ENCODE data around the gene AKT1S1.

The AKT1S1 gene

DNA sequence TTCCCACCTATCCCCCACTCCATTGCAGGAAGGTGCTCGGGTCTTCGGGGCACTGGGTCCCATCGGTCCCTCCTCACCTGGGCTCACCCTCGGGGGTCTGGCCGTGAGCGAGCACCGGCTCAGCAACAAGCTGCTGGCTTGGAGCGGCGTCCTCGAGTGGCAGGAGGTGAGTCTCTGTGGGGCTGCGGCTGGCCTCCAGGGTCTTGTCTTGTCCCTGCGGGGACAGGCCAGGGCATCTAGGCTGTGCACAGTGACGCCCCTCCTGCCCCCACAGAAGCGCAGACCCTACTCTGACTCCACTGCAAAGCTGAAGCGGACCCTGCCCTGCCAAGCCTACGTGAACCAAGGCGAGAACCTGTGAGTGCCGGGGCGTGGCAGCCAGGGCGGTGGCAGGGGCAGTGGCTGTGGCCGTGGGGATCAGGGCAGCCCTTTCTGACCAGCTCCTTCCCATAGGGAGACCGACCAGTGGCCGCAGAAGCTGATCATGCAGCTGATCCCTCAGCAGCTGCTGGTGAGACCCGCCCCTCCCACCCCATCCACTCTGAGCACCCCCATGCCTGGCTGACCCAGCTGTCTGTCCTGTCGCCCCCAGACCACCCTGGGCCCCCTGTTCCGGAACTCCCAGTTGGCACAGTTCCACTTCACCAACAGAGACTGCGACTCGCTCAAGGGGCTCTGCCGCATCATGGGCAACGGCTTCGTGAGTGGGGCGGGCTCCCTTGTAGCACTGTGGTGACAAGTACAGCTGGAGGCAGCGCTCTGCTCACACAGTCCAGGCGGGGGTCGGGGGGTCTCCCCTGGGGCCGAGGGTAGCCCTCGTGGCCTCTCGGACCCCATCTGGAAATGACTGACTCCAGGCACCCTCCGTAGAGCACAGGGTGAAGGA, 22.5 kb downstream of the AKT1S1 start:
- no peak for DNase-seq (ENCODE audit: low read depth in 2 of 2)

DNA sequence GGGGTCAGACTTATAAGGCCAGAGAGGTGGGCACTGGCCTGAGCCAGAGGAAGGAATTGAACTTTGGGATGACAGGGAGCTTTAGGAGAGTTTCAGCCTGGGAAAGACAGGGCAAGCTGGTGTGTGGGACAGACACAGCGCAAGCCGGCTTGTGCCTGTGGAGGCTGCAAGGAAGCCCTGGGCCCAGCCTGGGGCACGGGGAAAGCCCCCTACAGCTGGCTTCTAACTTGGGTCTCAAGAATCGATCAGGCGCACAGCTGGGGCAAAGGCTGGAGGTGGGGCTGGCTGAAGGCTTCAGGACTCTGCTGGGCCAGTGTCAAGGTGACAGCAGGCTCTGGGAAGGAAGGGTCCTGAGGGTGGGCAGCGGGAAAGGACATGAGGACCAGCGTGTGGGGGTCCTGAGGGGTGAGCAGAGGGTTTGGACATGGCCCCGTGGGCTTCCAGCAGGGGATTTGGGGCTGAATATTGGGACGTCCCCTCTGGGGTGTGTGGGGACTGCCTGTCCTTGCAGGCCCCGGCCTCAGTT, 23.2 kb downstream of the AKT1S1 start:
- no peak for DNase-seq (ENCODE audit: low read depth in 2 of 2)

DNA sequence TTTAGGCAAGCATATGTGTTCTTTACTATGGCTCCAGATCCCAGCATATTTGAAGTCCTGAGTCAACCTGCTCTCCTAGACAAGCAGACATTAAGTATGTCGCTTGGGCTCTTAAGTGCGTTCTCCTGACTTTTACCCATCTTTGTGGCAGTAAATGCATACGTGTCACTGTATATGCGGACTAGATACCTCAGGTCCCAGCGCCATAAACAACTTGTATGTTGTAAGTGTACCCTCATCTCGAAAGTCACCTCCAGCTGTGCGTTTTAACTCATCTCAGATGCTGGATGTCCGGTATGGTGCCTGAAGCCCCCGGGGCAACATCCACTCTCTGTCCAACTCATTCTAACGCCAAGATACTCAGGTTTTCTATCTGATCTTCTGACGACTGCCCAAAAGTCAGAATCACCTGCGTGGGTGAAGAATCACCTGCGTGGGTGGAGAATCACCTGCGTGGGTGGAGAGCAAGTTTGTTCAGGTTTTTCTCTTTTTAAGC, 24.5 kb downstream of the AKT1S1 start:
- no peak for DNase-seq (ENCODE audit: low read depth in 2 of 2)

DNA sequence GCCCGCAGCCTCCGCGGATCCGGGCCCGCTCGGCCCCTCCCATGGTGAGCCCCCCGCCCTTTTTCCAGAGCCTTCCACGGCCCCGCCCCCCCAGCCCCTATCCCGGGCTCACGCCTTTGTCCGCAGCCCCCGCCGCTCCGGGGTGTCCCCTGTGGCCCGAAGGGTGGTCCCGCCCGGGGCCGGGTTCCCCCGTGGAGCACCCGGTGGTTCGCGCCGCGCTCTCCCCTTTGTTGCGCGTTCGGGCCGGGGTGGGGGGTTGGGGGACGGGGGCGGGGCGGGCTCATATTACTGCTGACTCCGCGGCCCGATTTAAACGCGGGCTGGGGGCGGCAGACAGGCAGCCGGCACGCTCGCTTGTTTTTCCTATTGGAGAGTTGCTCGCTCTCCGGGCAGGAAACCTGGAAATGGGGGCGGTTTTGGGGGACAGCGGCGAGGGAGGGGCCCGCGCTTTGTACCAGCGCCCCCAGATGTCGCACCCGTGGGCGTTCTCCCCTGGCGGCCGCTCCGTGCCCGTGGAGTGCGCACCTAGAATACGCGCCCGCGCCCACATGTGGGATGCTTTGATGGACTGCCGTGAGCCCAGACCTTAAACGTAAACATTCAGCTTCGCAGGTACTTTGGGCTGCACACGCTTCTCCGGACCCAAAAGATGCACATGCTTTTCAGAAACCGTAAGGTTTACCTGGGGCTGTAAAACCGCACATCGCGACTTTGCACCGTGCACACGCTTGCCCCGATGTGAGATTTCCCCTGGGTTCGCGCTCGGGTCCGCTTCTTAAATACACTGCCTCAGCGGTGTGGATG, 25.5 kb downstream of the AKT1S1 start:
- no peak for DNase-seq (ENCODE audit: low read depth in 2 of 2)

DNA sequence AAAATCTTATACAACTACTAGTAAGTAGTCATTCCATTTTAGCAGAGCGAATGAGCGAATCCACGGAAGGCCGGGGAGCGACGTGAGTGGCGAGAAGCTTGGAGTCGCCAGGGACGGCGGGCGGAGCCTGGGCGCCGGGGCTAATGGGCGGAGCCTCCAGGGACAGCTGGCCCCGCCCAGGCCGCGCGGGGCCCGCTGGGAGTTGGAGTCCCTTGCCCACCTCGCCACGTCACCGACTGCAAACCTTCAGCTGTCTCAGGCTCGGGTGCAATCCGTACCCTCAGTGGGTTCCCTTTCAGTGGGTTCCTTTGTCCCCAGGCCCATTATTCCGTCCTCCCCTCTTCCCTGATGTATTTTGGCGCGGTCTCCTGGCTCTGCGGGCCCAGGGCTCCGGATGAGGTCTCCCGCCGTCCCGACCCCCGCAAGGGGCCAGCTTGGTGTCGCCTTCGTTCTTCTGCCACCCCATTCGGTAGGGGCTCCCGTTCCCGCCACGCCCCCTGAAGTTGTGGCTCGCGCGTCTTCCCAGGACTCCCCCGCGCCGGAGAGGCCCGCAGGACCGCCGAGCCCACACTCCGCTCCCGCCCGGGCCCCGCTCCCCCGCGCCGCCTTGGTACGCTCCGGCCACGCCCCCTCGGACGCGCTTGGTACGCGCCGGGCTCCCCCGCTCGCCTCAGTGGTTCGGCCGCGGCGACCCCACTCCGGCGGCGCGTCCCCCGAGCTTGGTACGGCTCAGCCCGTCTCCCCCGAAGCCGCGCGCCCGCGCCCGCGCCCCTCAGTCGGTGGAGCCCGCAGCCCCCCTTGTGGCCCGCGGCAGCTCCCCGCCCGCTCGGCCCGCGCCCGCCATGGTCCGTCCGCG, 26.4 kb downstream of the AKT1S1 start, which contains the start of gene PTOV1:
Gene PTOV1 (plus strand): TSS at position 673 of the 856 bp plus-strand sequence.
- peak; percentile 80 to 85 for DNase-seq (ENCODE audit: low read depth in 2 of 2)

DNA sequence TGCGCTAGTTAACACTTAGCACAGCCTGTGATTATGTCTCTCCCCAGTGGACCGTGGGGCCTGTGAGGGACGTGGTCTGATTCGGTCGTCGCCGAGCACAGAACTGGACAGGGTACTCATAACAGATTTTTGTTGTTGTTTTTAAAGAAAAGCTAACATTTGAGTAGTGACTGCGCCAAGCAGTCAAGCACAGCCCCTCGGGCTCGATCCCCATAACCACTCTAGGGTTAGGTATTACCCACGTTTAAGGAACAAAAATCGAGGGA, 27.0 kb downstream of the AKT1S1 start:
- no peak for DNase-seq (ENCODE audit: low read depth in 2 of 2)

DNA sequence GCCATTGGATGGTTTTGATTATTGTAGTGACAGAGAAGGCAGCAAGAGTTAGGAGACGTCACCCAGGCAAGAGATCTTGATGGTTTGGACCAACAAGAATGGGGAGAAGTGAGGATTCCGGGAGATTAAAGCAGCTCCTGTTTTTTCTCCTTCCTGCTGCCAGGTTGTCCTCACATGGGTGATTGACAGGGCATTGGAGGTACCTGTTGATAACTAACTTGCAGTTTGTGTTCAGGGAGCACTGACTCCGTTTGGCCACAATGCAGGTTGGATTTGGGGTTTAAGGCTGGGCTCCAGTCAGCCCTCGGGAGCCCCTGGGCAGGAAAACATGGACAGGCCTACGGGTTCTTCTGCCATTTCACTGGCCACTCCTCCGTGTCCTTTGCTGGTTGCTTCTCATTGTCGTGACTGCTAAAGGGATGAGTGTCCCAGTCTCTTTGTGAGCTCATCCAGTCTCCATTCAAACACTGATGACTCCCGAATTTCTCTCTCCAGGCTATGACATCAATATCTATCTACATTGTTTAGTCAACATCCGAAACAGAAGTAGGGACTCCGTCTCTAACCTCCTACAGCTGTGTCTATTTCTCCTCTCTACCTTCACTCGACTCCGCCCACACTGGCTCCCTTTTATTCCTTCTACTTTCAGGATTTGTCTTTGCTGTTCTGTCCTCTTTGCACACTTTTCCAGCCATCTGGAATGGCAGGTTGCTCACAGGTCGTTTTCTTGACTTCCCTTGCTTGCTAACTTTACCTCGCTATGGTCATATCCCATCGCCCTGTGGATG, 27.5 kb downstream of the AKT1S1 start:
- DNase-seq (ENCODE audit: low read depth in 2 of 2): no peak

DNA sequence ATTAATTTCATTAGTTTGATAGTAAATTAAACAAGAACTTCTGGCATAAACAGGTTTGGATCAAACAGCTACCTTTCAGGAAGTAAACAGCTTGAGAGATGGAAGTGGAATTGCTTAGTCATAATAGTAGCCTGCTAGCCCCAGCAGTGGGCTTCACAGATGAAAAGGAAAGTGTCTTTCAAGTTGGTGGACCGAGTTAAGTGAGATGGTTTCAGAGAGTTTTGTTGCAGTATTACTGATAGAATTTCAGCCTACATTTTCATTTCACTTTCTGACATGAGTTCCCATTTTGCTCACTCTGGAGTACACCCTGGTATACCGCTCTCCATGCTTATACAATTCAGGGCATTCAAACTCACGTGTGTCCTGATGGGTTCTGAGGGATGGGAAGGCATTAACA, 28.2 kb downstream of the AKT1S1 start:
- no peak for DNase-seq (ENCODE audit: low read depth in 2 of 2)

DNA sequence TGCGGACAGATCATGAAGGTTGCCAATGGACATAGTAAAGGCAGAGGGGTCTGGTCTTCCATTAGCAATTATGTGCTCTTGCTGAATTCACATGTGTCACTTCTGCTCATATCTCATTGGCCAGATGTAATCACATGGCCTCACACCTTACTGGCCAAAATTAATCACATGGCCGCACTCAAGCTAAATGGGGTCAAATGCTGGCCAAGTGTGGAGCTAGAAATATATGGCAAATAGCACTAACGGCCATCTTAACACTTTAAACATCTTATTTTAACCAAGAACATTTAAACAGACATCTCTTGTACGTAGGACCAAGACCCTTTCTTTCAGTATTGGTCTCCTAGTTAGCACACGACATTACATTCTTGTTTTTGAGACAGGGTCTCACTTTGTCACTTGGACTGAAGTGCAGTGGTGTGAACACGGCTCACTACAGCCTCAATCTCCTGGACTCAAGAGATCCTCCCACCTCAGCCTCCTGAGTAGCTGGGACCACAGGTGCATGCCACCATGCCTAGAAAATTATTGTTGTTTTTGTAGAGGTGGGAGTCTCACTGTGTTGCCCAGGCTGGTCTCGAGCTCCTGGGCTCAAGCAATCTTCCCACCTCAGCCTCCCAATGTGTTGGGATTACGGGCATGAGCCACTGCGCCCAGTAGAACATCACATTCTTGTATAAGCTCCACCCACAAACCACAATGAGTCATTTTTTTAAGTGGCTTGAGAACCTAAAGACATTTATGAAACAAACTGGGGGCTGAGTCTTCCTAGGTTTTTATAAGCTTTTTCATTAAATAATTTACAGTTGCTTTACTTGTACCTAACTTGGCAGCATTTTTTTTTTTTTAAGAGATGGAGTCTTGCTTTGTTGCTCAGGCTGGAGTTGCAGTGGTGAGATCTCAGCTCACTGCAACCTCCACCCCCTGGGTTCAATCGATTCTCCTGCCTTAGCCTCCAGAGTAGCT, 29.1 kb downstream of the AKT1S1 start:
- no peak for DNase-seq (ENCODE audit: low read depth in 2 of 2)

DNA sequence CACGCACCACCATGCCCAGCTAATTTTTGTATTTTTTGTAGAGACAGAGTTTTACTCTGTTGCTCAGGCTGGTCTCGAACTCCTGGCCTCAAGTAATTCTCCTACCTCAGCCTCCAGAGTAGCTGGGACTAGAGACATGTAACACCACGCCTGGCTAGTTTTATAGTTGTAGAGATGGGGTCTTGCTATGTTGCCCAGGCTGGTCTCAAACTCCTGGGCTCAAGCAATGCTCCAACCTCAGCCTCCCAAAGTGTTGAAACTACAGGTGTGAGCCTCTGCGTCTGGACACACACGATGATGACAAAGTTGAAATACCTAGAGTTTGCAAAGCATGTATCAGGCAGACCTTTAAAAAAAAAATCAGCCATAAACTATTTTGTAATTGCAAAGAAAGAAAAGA, 30.7 kb downstream of the AKT1S1 start:
- no peak for DNase-seq (ENCODE audit: low read depth in 2 of 2)

DNA sequence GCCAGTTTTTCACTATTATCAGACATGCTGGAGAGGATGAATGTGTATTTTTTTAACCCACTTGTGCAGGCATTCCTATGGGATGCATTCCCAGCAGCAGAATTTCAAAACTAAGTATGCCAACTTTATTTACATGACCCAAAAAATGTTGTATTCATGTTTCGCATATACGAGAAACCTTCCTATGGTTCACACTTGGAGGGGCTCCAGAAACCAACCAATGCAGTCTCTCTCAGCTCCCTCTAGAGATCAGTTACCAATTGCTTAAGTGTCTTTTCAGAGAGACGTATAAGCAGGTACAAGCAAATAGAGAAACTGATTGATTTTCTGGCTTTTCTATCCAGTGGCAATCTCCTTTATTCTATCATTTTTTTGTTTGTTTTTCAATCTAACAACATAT, 31.7 kb downstream of the AKT1S1 start:
- no peak for DNase-seq (ENCODE audit: low read depth in 2 of 2)

DNA sequence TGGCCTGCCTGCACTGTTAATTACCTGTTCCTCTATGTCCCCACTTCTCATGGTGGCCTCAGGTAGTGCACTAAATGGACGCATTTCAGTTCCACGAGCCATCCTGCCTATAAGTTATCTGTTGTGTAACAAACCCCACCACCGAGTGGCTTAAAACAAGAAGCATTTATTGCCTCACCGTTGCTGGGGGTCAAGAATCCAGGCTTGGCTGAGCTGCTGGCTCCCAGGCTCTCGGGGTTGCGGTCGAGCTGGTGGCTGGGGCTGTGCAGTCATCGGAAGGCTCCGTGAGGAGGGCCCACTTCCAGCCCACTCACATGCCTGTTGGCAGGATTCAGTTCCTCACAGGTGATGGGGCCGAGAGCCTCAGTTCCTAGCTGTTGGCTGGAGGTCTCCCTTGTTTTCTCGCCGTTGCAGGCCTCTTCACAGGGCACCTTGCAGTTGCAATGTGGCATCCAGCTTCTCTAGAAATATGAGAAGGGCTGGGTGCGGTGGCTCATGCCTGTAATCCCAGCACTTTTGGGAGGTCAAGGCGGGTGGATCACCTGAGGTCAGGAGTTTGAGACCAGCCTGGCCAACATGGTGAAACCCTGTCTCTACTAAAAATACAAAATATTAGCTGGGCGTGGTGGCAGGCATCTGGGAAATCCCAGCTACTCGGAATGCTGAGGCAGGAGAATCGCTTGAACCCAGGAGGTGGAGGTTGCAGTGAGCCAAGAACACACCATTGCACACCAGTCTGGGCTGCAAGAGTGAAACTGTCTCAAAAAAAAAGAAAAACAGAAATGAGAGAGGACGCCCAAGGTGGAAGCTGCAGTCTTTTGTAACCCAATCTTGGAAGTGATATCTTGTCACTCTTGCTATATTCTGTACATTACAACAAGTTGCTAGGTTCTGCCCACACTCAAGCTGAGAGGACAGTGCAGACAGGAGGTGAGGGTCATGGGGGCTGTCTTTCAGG, 32.7 kb downstream of the AKT1S1 start:
- DNase-seq (ENCODE audit: low read depth in 2 of 2): no peak

DNA sequence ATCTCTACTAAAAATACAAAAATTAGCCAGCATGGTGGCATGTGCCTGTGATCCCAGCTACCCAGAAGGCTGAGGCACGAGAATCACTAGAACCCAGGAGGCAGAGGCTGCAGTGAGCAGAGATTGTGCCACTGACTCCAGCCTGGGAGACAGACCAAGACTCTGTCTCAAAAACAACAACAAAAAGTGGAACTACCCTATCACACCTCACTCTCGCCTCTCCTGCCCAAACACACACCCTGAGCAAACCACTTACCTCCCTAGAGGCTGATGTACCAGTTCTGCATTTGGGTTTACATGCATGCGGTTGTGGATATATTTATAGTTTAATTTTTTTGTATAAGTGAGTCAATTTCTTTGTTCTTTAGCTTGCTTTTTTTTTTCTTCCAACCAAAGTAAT, 33.9 kb downstream of the AKT1S1 start:
- no peak for DNase-seq (ENCODE audit: low read depth in 2 of 2)

DNA sequence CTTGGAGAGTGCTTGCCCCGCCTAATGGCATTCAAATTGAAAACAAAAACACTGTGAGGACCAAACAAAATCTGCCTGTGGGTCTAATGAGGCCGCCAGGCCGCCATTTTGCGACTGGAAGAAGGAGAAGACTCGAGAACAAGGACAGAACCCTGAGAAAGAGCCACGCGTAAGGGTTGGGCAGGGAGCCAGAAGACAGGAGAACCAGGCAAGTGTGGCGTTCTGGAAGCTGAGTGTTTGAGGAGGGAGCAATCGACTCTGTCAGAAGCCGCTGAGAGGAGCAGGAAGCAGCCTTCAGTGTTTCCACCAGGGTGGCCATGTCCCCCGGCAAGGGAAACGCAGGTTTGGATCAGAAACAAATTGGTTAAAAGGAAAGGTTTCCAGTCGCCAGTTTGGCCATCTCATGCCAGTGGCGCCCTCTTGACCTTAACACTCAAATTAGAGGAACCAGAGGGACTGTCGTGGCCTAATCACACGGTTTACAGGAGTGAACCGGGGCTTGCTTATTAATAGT, 36.4 kb downstream of the AKT1S1 start:
- no peak for DNase-seq (ENCODE audit: low read depth in 2 of 2)

DNA sequence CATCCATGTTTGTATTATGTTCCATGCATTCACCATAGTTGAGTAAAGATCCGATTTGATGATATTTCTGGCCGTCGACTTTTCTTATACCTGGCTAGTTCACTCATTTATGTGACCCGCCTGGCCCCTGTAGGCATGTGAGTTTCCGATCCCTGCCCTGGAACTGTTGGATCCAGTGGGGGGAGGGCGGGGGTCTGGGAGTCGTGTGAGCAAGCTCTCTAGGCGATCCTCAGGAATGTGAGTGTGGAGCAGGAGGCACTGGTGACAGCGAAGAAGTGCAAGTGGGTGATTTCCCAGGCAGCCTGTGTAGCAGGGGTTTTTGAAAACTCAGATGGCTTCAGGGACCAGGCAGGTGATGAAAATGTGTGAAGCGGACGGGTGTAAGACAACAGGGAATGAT, 36.8 kb downstream of the AKT1S1 start:
- no peak for DNase-seq (ENCODE audit: low read depth in 2 of 2)

DNA sequence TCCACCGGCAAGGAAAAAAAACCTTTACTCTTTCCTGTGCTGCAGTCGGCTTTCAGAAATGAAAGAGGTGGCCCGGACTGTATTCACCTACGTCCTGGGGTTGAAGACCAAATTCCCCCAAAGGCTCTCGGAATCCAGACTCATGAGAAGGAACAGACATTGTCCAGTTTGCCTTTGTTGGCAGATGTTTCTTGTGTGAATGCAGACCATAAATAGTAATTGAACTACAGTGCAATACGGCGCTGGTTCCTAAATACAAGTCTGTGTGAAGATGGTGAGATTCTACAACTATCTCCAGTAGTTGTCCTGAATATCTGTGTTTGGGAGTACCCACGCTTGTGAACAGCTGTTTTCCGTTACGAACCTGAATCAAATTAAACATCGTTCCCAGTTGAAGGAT, 37.4 kb downstream of the AKT1S1 start:
- DNase-seq (ENCODE audit: low read depth in 2 of 2): no peak

DNA sequence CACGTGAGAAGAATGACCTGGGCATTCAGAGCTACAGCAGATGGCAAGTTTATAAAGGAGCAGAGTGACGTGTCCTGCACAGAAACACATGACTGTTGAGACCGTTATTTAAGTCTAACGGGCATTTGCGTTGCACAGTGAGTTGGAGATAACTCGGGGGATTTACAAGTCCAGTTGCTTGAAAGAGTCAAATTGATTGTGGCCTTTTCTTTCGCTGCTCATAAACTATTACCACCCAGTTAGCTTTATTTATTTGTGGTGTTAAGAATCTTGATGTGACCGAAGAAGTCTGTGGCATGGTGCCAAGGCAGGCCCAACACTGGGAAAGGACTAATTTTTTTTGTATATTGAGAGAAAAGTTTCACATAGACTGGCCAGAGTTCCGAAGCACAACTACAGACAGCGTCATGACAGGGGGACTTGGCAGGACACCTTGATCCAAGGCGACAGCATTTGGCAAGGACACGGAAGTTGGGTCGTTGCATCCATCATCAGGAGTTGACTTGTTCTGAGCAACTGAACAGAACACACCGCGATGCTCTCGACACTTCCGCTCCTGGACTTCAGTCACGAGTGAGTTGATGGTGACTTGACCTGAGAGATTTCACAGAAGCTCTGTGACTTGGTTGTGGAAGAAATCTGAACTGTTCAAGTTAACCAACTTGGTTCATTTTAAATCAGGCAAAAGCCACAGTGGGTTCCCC, 38.1 kb downstream of the AKT1S1 start:
- no peak for DNase-seq (ENCODE audit: low read depth in 2 of 2)

DNA sequence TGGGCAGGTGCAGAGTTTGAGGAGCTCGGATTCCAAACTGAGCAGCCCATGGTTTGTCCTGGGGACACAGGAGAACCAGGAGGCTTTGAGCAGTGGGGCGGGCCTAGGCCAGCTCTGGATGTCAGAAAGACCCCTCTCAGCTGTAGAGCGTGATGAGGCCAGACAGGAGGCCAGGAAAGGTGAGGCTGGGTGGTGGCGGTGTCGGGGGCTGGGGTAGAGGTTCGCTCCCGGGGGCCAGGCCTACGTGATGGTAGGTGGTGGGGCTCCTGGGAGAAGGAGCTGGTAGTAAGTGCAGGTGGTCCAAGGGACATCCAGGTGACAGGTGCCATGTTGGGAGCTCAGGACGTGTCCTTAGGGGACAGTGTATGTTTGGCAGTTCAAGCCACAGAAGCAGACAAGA, 39.7 kb downstream of the AKT1S1 start:
- no peak for DNase-seq (ENCODE audit: low read depth in 2 of 2)

All from stimulated activated CD8-positive, alpha-beta memory T cell treated with anti-CD3 and anti-CD28 coated beads, Interleukin-2, amount 100 ng/mL, for 48 hours (primary cell).